ENCODE data around the gene OSMR.

The OSMR gene

GRCh38 chr5:38867416-38867815 is 21.6 kb downstream of the OSMR start:
- no peak for DNase-seq (ENCODE audit: low spot score)
- no peak for TF ChIP-seq CTCF (IDR thresholded peaks at IDR 0.05; ENCODE audit: borderline replicate concordance, control extremely low read depth, extremely low read depth, insufficient read depth, missing control alignments)
- in situ Hi-C loops (cut with MboI; ENCODE audit: low sequenced_read_pairs, unreplicated experiment): no loop called here

GRCh38 chr5:38870595-38870994 is 24.8 kb downstream of the OSMR start:
- in situ Hi-C loops (cut with MboI; ENCODE audit: low sequenced_read_pairs, unreplicated experiment): no loop called here
- no peak for TF ChIP-seq CTCF (IDR thresholded peaks at IDR 0.05; ENCODE audit: borderline replicate concordance, control extremely low read depth, extremely low read depth, insufficient read depth, missing control alignments)
- DNase-seq (ENCODE audit: low spot score): no peak

DNA sequence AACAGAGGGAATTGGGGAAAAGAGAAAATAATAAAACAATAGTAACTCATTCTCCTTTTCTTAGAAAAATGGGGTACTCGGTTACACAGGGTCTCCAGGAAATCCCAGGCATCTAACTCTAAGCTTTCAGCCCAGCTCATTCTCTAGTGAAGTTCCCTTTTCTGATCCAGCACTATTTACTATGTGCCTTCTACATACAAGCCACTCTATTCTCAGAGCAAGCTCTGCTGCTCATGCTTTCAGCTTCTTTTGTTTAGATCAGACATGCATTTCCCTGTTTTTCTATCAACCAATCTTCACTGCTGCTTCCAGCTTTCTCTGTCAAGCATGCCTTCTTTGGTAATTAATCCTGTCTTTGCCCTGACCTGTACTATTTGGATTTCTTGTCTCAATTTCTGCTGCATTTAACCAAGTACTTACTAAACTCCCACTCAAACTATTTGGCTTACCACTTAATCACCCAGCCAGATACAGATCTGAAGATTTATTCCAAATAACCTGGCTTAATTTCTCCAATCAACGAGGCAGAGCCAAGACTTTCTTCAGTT is 25.3 kb downstream of the OSMR start:
- in situ Hi-C loops (cut with MboI; ENCODE audit: low sequenced_read_pairs, unreplicated experiment): no loop called here
- TF ChIP-seq CTCF (IDR thresholded peaks at IDR 0.05; ENCODE audit: borderline replicate concordance, control extremely low read depth, extremely low read depth, insufficient read depth, missing control alignments): no peak
- no peak for DNase-seq (ENCODE audit: low spot score)

- in situ Hi-C loops (cut with MboI; ENCODE audit: low sequenced_read_pairs, unreplicated experiment): no loop called here
- no peak for TF ChIP-seq CTCF (IDR thresholded peaks at IDR 0.05; ENCODE audit: borderline replicate concordance, control extremely low read depth, extremely low read depth, insufficient read depth, missing control alignments)
- no peak for DNase-seq (ENCODE audit: low spot score)
These were observed 26.2 kb downstream of the OSMR start for GRCh38 chr5:38871790-38872551.

GRCh38 chr5:38872826-38873225 is 27.0 kb downstream of the OSMR start:
- in situ Hi-C loops (cut with MboI; ENCODE audit: low sequenced_read_pairs, unreplicated experiment): no loop called here
- TF ChIP-seq CTCF (IDR thresholded peaks at IDR 0.05; ENCODE audit: borderline replicate concordance, control extremely low read depth, extremely low read depth, insufficient read depth, missing control alignments): no peak

DNA sequence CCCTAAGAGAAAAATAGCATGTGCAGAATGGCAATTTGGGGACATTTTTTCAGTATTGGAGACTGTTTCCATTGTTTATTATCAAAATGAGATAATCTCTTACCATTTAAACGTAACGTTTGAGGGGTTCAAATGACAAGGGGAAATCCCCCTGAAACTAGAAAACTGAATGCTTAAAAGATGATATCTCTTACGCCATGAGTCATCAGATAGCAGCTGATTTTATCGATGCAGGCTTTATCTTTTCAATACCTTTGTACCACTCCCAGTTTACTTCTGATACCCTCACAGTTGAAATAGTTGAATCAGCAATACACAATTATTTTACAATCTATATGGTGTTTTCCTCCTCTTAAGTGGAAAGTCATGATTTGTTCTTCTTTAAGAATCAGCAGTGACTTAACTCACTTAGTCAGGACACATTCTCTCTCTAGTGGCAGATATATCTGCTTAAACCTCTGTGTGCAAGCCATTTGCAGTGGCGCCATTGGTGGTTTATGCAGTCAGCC is 29.2 kb downstream of the OSMR start:
- DNase-seq (ENCODE audit: low spot score): no peak
- TF ChIP-seq CTCF (IDR thresholded peaks at IDR 0.05; ENCODE audit: borderline replicate concordance, control extremely low read depth, extremely low read depth, insufficient read depth, missing control alignments): no peak
- in situ Hi-C loops (cut with MboI; ENCODE audit: low sequenced_read_pairs, unreplicated experiment): no loop called here

More at GRCh38 chr5:38872826-38873225, 27.0 kb downstream of the OSMR start:
- no peak for DNase-seq (ENCODE audit: low spot score)
